ENCODE results near the gene ACTG1. TPM values are rescaled to one million over a fixed set of nuclear protein-coding genes. Genes with fewer than 3 reads are reported as not detected.
A peak's percentile ranks its signal among the peaks of the same experiment; 100 is the strongest.

Gene ACTG1
- total and polyA plus RNA-seq, 9 of the 15 experiments (the other 6 are each of a cell fraction or from before 2014, with no cell fraction given): 224 to 1,775 (median 568) TPM

GRCh38 chr17:81508639-81509206 is 3.9 kb downstream of the ACTG1 start (continued):
- TF ChIP-seq ZFP91 (CRISPR knock-in tag; IDR thresholded peaks at IDR 0.05) (no peak), POLR2G (IDR thresholded peaks at IDR 0.05; ENCODE audit: low read depth, low read length) (peak; percentile 46; the same call in 1 of the 2 replicates), ZKSCAN3 (CRISPR knock-in tag; IDR thresholded peaks at IDR 0.05) (no peak), PRMT5 (CRISPR knock-in tag; IDR thresholded peaks at IDR 0.05) (0 out of 2 replicates have a peak, but pooled peaks have one; percentile 8), MBD2 (IDR thresholded peaks at IDR 0.05; ENCODE audit: borderline replicate concordance, low read depth) (peak; percentile 9; the same call in 1 of the 2 replicates), RFX1 (IDR thresholded peaks at IDR 0.05) (no peak), ZNF740 (CRISPR knock-in tag; IDR thresholded peaks at IDR 0.05) (no peak), ZNF740 (tag; IDR thresholded peaks at IDR 0.05) (no peak), MAX (CRISPR knock-in tag; IDR thresholded peaks at IDR 0.05) (no peak), PML (IDR thresholded peaks at IDR 0.05; ENCODE audit: low read length) (no peak; the same call in 1 of the 2 replicates), IFI16 (CRISPR knock-in tag; IDR thresholded peaks at IDR 0.05) (no peak), E2F3 (CRISPR knock-in tag; IDR thresholded peaks at IDR 0.05) (no peak), LEF1 (IDR thresholded peaks at IDR 0.05) (no peak), POLR2AphosphoS5 (IDR thresholded peaks at IDR 0.05; ENCODE audit: control insufficient read depth, insufficient read depth, low read depth, low read length) (0 out of 2 replicates have a peak, but pooled peaks have one; percentile 13), ETS2 (tag; IDR thresholded peaks at IDR 0.05; ENCODE audit: borderline replicate concordance, poor library complexity, severe bottlenecking) (no peak), RAD21 (CRISPR knock-in tag; conservative IDR thresholded peaks at IDR 0.05 in 1 of 2, IDR thresholded peaks at IDR 0.05 in 1 of 2) (no peak), CLOCK (CRISPR knock-in tag; IDR thresholded peaks at IDR 0.05; ENCODE audit: borderline replicate concordance) (no peak), HNRNPLL (IDR thresholded peaks at IDR 0.05; ENCODE audit: low read depth, low read length, poor library complexity, severe bottlenecking) (no peak), E2F8 (IDR thresholded peaks at IDR 0.05; ENCODE audit: low read depth, partially characterized antibody) (peak; percentile 36), POLR2A (conservative IDR thresholded peaks at IDR 0.05) (peak; percentile 74)

Data from K562 (cell line).